ENCODE data around the gene NT5DC3. TPM values are rescaled to one million over a fixed set of nuclear protein-coding genes. Genes with fewer than 3 reads are reported as not detected.

NT5DC3 gene
- total RNA-seq, 4 donors from 2014 or later, result 12.7 to 16.7 (median 16.2) TPM

DNA sequence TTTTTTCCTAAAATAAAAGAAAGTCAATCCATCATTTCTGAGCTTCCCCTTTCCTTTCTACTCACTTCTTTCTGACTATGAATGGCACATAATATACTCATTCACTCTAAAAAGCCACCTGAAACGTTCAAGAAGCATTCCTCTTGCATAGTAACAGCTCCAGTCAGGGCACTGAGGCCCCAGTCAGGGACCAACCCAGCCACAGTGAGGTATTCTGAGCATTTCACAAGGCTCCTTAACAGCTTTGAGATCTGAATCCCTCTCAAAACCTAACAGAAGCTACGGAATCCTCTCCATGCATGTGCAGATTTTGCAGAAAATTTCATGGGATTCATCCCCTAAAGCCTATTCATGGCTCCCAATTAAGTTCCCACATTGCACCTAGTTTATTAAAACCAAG lies 23.2 kb downstream of the NT5DC3 start:
- Histone ChIP-seq H3K4me1 (peaks cover 0 to 12% (median 0%) of the 10 kb centered on the region in 4 donors), H3K4me3 (no peak overlapping the region), H3K9me3 (peaks cover 0 to 7% (median 0%) of the 10 kb centered on the region in 4 donors), H3K36me3 (peaks cover 0 to 25% (median 0%) of the 10 kb centered on the region in 3 donors), H3K27ac (no peak overlapping the region), H3K27me3 (no peaks in the 10 kb centered on the region)
- TF ChIP-seq POLR2A (IDR thresholded peaks at IDR 0.05) (no peak), CTCF (IDR thresholded peaks at IDR 0.05) (no peak), EP300 (IDR thresholded peaks at IDR 0.05) (no peak)
- no peak for DNase-seq (ENCODE audit: low spot score in 2 of 2)
- 68 to 73% methylated on average over 2 of the region's 2 CpGs for WGBS, 2 donors

GRCh38 chr12:103816663-103817062 lies 24.4 kb downstream of the NT5DC3 start:
- WGBS, 2 donors, result 94 to 100% methylated on average over 1 of the region's 1 CpG
- TF ChIP-seq EP300 (IDR thresholded peaks at IDR 0.05) (no peak), POLR2A (IDR thresholded peaks at IDR 0.05) (no peak), CTCF (IDR thresholded peaks at IDR 0.05) (no peak)
- H3K27ac ChIP-seq, result no peak overlapping the region

GRCh38 chr12:103814436-103814835 lies 26.6 kb downstream of the NT5DC3 start:
- TF ChIP-seq CTCF (IDR thresholded peaks at IDR 0.05) (no peak), POLR2A (IDR thresholded peaks at IDR 0.05) (no peak), EP300 (IDR thresholded peaks at IDR 0.05) (no peak)
- no peak overlapping the region for H3K27ac ChIP-seq
- H3K27me3 ChIP-seq, result no peaks in the 10 kb centered on the region
- H3K4me3 ChIP-seq, result no peak overlapping the region
- H3K36me3 ChIP-seq, result peaks cover 0 to 39% (median 0%) of the 10 kb centered on the region in 3 donors
- DNase-seq (ENCODE audit: low spot score in 2 of 2), result no peak
- H3K9me3 ChIP-seq, result no peaks in the 10 kb centered on the region
- WGBS, 2 donors, result 51 to 60% methylated on average over 3 of the region's 3 CpGs
- H3K4me1 ChIP-seq, result peaks cover 0 to 14% (median 0%) of the 10 kb centered on the region in 4 donors

More at GRCh38 chr12:103816663-103817062, 24.4 kb downstream of the NT5DC3 start:
- H3K36me3 ChIP-seq, result peaks cover 0 to 30% (median 0%) of the 10 kb centered on the region in 3 donors
- H3K9me3 ChIP-seq, result peaks cover 0 to 7% (median 0%) of the 10 kb centered on the region in 4 donors
- no peaks in the 10 kb centered on the region for H3K27me3 ChIP-seq
- H3K4me1 ChIP-seq, result peaks cover 0 to 12% (median 0%) of the 10 kb centered on the region in 4 donors
- DNase-seq (ENCODE audit: low spot score in 2 of 2), result no peak
- H3K4me3 ChIP-seq, result no peak overlapping the region

DNA sequence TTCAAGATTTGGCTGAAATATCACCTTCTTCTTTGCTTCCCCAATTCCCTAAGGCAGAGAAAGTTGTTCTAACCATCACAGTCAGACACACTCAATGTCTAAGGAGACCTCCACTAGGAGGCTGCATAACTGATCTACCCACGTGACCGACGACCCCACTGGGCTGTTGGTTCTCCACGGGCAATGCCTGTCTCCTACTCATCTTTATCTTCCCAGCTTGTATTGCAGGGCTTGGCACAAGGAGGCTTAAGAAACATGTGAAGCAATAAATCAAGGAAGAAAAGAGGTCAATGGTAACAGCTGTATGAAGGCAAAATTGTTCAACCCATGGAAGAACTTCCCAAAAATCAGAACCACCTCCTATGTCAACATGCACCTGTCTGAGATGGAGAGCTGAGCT lies 27.1 kb downstream of the NT5DC3 start:
- DNase-seq (ENCODE audit: low spot score in 2 of 2), result no peak
- no peak overlapping the region for H3K4me3 ChIP-seq
- peaks cover 0 to 39% (median 0%) of the 10 kb centered on the region in 3 donors for H3K36me3 ChIP-seq
- no peaks in the 10 kb centered on the region for H3K9me3 ChIP-seq
- 64 to 78% methylated on average over 4 of the region's 4 CpGs for WGBS, 2 donors
- H3K27ac ChIP-seq, result no peak overlapping the region
- H3K4me1 ChIP-seq, result peaks cover 0 to 16% (median 0%) of the 10 kb centered on the region in 4 donors
- TF ChIP-seq EP300 (IDR thresholded peaks at IDR 0.05) (no peak), CTCF (IDR thresholded peaks at IDR 0.05) (no peak), POLR2A (IDR thresholded peaks at IDR 0.05) (no peak)
- no peaks in the 10 kb centered on the region for H3K27me3 ChIP-seq

GRCh38 chr12:103813426-103813825 lies 27.6 kb downstream of the NT5DC3 start:
- H3K36me3 ChIP-seq, result peaks cover 0 to 39% (median 0%) of the 10 kb centered on the region in 3 donors
- H3K4me1 ChIP-seq, result peaks cover 0 to 17% (median 0%) of the 10 kb centered on the region in 4 donors
- WGBS, 2 donors, result 95 to 98% methylated on average over 3 of the region's 3 CpGs
- DNase-seq (ENCODE audit: low spot score in 2 of 2), result no peak
- no peak overlapping the region for H3K4me3 ChIP-seq
- TF ChIP-seq EP300 (IDR thresholded peaks at IDR 0.05), result no peak
- no peak for TF ChIP-seq CTCF (IDR thresholded peaks at IDR 0.05)
- no peak for TF ChIP-seq POLR2A (IDR thresholded peaks at IDR 0.05)
- H3K9me3 ChIP-seq, result no peaks in the 10 kb centered on the region
- no peaks in the 10 kb centered on the region for H3K27me3 ChIP-seq
- H3K27ac ChIP-seq, result no peak overlapping the region

Measured in tibial nerve (tissue), 4 donors.